Measurements from ENCODE around the gene RHBDF1. TPM values are rescaled to one million over a fixed set of nuclear protein-coding genes. Genes with fewer than 3 reads are reported as not detected.

RHBDF1 gene
- total RNA-seq, 1 experiment from 2014 or later, result 26.3 TPM

DNA sequence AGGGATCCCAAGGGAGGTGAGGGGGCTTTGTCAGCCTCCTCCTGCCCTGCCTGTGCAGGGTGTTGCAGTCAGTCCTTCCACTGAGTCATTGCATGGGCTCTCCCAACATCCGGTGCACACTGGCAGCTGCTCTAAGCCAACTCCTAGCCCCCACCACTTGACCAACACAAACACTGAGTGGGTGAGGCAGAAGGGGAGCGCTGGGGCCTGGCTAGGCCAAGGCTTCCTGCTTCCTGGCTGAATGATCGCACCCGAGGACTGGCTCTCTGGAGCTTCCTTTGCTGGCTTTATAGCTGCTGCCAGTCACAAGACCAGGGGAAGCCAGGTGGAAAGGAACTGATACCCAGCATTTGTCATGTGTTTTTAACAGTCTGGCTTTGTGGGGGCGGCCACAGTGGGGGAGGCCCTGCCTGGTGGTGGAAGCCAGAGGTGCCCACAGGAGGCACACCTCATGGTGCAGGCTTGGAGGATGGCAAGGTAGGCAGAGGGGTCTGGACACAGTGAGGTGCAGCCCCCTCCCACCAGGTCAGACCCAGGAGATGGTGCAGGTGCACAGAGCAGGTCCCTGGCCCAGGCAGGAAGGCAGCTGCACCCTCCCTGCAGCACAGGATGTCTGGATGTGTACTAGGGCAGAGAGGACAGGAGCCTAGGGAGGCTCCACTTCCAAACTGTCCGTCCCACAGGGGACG, 12.4 kb upstream of the RHBDF1 start:
- Mint-ChIP-seq H3K27me3 (ENCODE audit: insufficient read depth, unreplicated experiment) (no peaks in the 10 kb centered on the region), H3K9me3 (ENCODE audit: unreplicated experiment) (no peaks in the 10 kb centered on the region), H3K36me3 (ENCODE audit: insufficient read depth, unreplicated experiment) (peaks cover 51% of the 10 kb centered on the region), H3K4me1 (ENCODE audit: insufficient read depth, unreplicated experiment) (peaks cover 8% of the 10 kb centered on the region), H3K4me3 (ENCODE audit: unreplicated experiment) (no peak overlapping the region), H3K27ac (ENCODE audit: low read depth, unreplicated experiment) (peak overlapping the region; percentile 73)
- TF ChIP-seq, protein P1, sequence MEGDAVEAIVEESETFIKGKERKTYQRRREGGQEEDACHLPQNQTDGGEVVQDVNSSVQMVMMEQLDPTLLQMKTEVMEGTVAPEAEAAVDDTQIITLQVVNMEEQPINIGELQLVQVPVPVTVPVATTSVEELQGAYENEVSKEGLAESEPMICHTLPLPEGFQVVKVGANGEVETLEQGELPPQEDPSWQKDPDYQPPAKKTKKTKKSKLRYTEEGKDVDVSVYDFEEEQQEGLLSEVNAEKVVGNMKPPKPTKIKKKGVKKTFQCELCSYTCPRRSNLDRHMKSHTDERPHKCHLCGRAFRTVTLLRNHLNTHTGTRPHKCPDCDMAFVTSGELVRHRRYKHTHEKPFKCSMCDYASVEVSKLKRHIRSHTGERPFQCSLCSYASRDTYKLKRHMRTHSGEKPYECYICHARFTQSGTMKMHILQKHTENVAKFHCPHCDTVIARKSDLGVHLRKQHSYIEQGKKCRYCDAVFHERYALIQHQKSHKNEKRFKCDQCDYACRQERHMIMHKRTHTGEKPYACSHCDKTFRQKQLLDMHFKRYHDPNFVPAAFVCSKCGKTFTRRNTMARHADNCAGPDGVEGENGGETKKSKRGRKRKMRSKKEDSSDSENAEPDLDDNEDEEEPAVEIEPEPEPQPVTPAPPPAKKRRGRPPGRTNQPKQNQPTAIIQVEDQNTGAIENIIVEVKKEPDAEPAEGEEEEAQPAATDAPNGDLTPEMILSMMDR (IDR thresholded peaks at IDR 0.05; ENCODE audit: unreplicated experiment), result no peak
- ChIA-PET CTCF (interaction anchor here (0.9 to 1.7 kb wide), 5 partner anchors 9 to 277 kb away, joined by 3 to 8 read pairs (median 4); no protein-coding TSS in a partner anchor), POLR2A (interaction anchor here (1.3 to 1.8 kb wide), 2 partner anchors 9 to 12 kb away, joined by 4 to 8 read pairs; no protein-coding TSS in a partner anchor)
- peak; percentile 82 for DNase-seq (ENCODE audit: unreplicated experiment)
- intact Hi-C loops (cut with micrococcal nuclease), result no loop called here
- no TSS peak for BruUV-seq (replicated peaks)

- CTCF ChIA-PET, result interaction anchor here (0.6 to 1.6 kb wide), 5 partner anchors 10 to 440 kb away, joined by 3 to 5 read pairs (median 4); partner anchors contain the start of genes POLR3K and SNRNP25
- peaks cover 57% of the 10 kb centered on the region for H3K36me3 Mint-ChIP-seq (ENCODE audit: insufficient read depth, unreplicated experiment)
Observed at GRCh38 chr16:83781-84615, 11.6 kb upstream of the RHBDF1 start.

GRCh38 chr16:83060-83603, 10.7 kb upstream of the RHBDF1 start:
- ChIA-PET CTCF (interaction anchor here (0.6 to 1.6 kb wide), 6 partner anchors 11 to 441 kb away, joined by 3 to 5 read pairs (median 4); partner anchors contain the start of genes POLR3K and SNRNP25), POLR2A (no interaction called here)
- peaks cover 8% of the 10 kb centered on the region for H3K4me1 Mint-ChIP-seq (ENCODE audit: insufficient read depth, unreplicated experiment)
- no peaks in the 10 kb centered on the region for H3K9me3 Mint-ChIP-seq (ENCODE audit: unreplicated experiment)
- H3K4me3 Mint-ChIP-seq (ENCODE audit: unreplicated experiment), result no peak overlapping the region
- no peak for DNase-seq (ENCODE audit: unreplicated experiment)
- no peaks in the 10 kb centered on the region for H3K27me3 Mint-ChIP-seq (ENCODE audit: insufficient read depth, unreplicated experiment)
- intact Hi-C loops (cut with micrococcal nuclease), result no loop called here
- H3K27ac Mint-ChIP-seq (ENCODE audit: low read depth, unreplicated experiment), result peak overlapping the region; percentile 6
- TF ChIP-seq, protein P1 (IDR thresholded peaks at IDR 0.05; ENCODE audit: unreplicated experiment), result no peak
- BruUV-seq (replicated peaks), result no TSS peak
- H3K36me3 Mint-ChIP-seq (ENCODE audit: insufficient read depth, unreplicated experiment), result peaks cover 51% of the 10 kb centered on the region

More at GRCh38 chr16:83781-84615, 11.6 kb upstream of the RHBDF1 start:
- BruUV-seq (replicated peaks), result no TSS peak
- no peaks in the 10 kb centered on the region for H3K9me3 Mint-ChIP-seq (ENCODE audit: unreplicated experiment)
- POLR2A ChIA-PET, result interaction anchor here (1.8 kb wide), 1 partner anchor 10 kb away, joined by 8 read pairs; no protein-coding TSS in a partner anchor
- H3K4me1 Mint-ChIP-seq (ENCODE audit: insufficient read depth, unreplicated experiment), result peaks cover 8% of the 10 kb centered on the region
- TF ChIP-seq, protein P1 (IDR thresholded peaks at IDR 0.05; ENCODE audit: unreplicated experiment), result no peak
- intact Hi-C loops (cut with micrococcal nuclease), result no loop called here
- no peak overlapping the region for H3K4me3 Mint-ChIP-seq (ENCODE audit: unreplicated experiment)
- no peak for DNase-seq (ENCODE audit: unreplicated experiment)
- peak overlapping the region; percentile 6 for H3K27ac Mint-ChIP-seq (ENCODE audit: low read depth, unreplicated experiment)
- no peaks in the 10 kb centered on the region for H3K27me3 Mint-ChIP-seq (ENCODE audit: insufficient read depth, unreplicated experiment)
